GM18507 (cell line): ENCODE measurements around the gene KCNK17.

Source experiments
- DNase-seq: peaks from one replicate; pipeline ENCODE4 v3.0.0; 2011; ENCODE audit warnings: low read depth; ENCODE audit not compliant: insufficient read length; ENCODE audit errors: extremely low spot score
- FAIRE-seq: peaks from 2 replicates; lab custom pipeline; 2011; peaks lifted over from hg19 to GRCh38; lab: Jason Lieb, UNC

KCNK17 gene

GRCh38 chr6:39276379-39276995 lies 37.7 kb downstream of the KCNK17 start:
- no peak for FAIRE-seq

GRCh38 chr6:39274903-39275302 lies 39.3 kb downstream of the KCNK17 start:
- no peak for FAIRE-seq

More at GRCh38 chr6:39276379-39276995, 37.7 kb downstream of the KCNK17 start:
- DNase-seq: no peak

GRCh38 chr6:39274471-39274870 lies 39.7 kb downstream of the KCNK17 start:
- DNase-seq (no peak), FAIRE-seq (no peak)

More at GRCh38 chr6:39274903-39275302, 39.3 kb downstream of the KCNK17 start:
- DNase-seq: no peak

DNA sequence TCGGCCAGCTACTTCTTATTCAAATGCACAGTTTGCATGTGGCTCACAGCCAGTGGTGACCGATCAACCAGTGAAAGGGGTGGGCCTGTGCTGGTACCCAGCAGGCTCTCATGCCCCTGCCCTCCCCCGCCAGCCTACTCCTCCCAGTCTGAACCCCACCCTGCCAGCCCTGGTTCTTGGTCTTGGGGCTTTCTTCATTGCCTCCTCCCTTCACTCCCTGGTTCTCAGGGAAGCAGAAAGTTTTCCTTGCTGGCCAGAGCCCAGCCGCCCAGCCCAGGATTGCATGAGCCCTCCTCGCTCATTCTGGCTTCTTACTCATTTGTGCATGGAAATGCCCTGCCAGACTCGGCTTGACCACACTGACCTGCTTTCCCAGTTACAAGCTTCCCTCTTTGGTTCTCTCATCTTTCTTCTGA lies 40.8 kb downstream of the KCNK17 start:
- no peak for FAIRE-seq
- DNase-seq: no peak

DNA sequence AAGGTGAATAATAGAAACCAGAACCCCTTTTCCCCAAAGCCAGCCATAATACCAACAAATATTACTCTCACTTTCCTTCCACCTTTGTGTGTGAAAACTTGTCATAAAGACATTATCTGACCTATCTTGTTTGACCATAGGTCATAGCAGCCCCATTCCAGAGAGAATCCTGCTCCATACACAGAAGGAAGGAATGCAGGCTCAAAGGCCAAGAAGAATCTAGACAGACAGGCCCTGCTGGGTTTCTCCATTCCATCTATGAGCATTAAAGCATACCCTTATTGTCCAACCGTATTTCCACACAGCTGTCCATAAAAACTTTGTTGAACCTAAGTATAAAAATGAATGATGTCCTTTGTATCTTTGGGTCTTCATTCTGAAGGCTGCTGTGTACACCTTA lies 44.3 kb downstream of the KCNK17 start:
- FAIRE-seq (no peak), DNase-seq (no peak)

GRCh38 chr6:39268721-39269120 lies 45.5 kb downstream of the KCNK17 start:
- FAIRE-seq (no peak), DNase-seq (no peak)

GRCh38 chr6:39268171-39268570 lies 46.0 kb downstream of the KCNK17 start:
- FAIRE-seq (no peak), DNase-seq (no peak)

DNA sequence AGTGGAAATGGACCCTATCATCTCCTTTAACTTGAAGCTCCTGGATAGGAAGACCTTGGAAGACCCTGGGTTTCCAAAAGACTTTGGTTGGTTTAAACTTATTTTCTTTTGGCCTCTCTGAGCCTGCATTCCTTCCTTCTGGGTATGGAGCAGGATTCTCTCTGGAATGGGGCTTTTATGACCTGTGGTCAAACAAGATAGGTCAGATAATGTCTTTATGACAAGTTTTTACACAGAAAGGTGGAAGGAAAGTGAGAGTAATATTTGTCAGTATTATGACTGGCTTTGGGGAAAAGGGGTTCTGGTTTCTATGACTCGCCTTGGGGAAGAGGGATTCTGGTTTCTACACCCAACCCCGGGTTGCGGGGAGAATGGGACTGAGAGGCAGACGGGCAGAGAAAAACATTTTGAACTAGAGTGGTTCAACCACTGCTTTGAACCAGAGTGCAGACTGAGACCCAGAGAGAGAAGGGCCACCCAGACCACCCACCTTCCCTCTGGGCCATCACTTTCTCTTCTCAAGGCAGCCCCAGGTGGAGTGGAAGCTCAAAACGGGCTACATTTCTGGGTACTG lies 47.4 kb downstream of the KCNK17 start:
- FAIRE-seq (no peak), DNase-seq (no peak)

GRCh38 chr6:39266375-39266774 lies 47.8 kb downstream of the KCNK17 start:
- DNase-seq (no peak), FAIRE-seq (no peak)

- no peak for DNase-seq
- no peak for FAIRE-seq
Measured at GRCh38 chr6:39263303-39264037, 50.7 kb downstream of the KCNK17 start.

GRCh38 chr6:39261751-39262150 lies 52.5 kb downstream of the KCNK17 start:
- DNase-seq (no peak), FAIRE-seq (no peak)

DNA sequence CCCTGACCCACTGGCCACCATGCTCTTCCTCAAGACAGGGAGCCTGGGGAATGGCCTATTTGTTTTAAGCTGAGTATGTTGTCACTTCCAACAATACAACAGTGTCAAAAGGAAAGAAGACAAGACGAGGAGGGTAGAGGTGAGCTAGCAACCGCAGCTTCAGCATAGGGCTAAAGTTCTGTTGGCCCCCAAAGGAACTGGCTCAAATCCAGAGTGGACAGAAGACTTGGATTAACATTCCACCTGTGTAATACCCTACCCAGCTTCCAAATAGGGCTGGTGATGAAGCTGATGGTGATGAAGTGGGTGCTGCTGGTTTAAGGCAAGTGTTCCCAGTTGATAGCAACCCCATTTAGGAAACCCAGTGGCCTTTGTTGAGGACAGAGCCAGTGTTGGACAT lies 53.3 kb downstream of the KCNK17 start:
- no peak for DNase-seq
- FAIRE-seq: no peak

GRCh38 chr6:39260456-39260855 lies 53.8 kb downstream of the KCNK17 start:
- no peak for FAIRE-seq
- no peak for DNase-seq

DNA sequence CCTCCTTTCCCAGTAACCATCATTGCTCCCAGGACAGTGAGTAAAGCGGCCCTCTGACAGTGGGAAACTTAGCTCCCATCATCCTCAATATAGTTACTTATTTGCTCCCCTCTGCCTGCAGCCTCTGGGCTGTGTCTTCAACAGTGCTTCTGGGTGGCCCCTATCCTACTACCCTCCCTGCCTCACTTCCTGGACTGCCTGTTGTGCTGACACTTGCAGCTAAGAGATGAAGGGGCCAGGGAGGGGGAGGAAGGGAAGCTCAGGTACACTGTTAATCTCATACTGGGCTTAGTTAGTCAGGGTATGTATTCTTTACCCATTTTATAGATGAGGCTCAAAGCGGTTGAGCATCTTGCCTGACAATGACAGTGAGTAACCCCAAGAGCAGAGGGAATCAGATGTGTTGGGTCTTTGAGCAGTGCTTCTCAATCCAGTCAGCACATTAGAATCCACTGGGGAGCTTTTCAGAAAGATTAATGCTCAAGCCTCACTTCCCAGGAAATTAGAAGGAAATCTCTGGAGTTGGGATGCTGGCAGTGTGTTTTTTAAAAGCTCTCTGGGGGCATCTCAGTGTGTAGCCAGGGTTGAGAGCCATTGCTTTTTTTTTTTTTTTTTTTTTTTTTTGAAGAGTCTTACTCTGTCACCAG lies 57.8 kb downstream of the KCNK17 start:
- DNase-seq: no peak
- FAIRE-seq: no peak

DNA sequence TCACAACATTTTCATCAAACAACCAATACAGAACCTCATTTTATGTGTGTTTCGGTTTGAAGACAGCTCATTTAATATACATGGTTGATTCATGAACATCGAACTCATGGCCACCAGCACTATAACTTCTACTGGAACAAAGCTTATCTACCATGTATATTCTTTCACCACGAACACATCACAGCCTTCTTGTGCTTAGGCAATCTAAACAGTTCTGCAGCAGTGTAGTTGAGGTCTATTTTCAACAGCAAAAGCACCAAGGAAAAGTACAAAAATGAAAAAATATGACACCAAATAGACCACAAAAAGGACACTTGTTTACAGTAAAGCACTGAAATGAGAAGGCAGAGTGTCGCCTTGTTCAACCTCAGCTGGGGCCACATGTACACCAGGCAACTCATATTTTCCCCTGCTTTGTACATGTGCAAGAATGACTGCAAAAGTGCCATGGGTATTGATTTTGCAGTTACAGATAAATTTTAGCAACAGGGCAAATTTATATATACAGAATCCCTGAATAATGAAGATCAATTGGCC lies 59.2 kb downstream of the KCNK17 start:
- DNase-seq (no peak), FAIRE-seq (no peak)

DNA sequence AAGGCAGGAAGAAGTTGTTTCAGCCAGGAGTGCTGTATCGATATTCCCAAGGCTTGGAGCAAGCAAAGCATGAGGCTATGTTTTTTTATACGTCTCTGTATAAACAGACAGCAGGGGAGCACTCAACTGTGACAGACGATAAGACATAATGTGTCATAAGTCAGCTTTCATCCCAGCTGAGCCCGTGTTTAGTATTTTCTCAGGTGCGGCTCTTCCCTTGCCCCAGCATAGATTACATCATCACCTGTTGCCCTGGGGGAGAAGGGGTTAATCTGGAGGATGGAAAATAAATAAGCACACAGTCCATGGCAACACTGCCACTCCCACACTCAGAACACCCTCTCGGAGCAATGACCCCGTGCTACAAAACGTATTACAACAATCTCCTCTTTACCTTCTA lies 62.8 kb downstream of the KCNK17 start:
- no peak for FAIRE-seq
- DNase-seq: no peak

DNA sequence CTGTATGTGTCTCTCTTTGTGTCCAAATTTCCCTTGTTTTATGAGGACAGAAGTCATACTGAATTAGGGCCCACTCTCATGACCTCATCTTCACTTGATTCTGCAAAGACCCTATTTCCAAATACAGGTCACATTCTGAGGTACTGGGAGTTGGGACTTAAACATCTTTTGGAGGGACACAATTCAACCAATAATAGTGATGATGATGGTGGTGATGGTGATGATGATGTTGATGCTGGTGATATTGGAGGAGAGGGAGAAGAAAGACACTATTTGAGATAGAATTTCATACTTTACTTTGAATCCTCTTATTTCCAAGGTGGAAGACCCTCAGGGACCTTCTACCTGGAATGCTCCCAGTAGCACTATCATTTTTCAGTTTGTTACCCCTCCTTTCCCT lies 63.7 kb downstream of the KCNK17 start:
- FAIRE-seq (no peak), DNase-seq (no peak)

- FAIRE-seq: no peak
- no peak for DNase-seq
Measured at GRCh38 chr6:39249278-39249677, 64.9 kb downstream of the KCNK17 start.
